MCF 10A (cell line): ENCODE results near the gene PTPDC1. TPM values are rescaled to one million over a fixed set of nuclear protein-coding genes. Genes with fewer than 3 reads are reported as not detected.
"Not testable (repeated sequence)": the region's sequence is repeated elsewhere in the genome, so short reads cannot be mapped to it uniquely, and the experiment has no call there.

Experiments
- BruUV-seq: library from RNA; stranded (reverse); fragments of 400-500 nt; replicated peaks from 2 replicates; lab custom pipeline; 2021; lab: Mats Ljungman, UMichigan
- CTCF ChIA-PET: fragments of 300-600 bp; sonication (Branson Sonifier 250); formaldehyde crosslinking; extraction: SDS; loops from one replicate; lab custom pipeline; 2021; ENCODE audit warnings: antibody characterized with exemption, inconsistent platforms; lab: Yijun Ruan, JAX
- POLR2A ChIA-PET: fragments of 300-600, 350-650 bp; sonication (Branson Sonifier 250); formaldehyde crosslinking; extraction: SDS; loops from one replicate; lab custom pipeline; 2020; ENCODE audit warnings: antibody characterized with exemption, inconsistent platforms; lab: Yijun Ruan, JAX
- DNase-seq: peaks from one replicate; pipeline ENCODE4 v3.0.0-alpha.2; 2018; ENCODE audit not compliant: unreplicated experiment
- H3K27ac Mint-ChIP-seq: one replicate; pipeline ENCODE4 v1.8.0; 2022; ENCODE audit warnings: mild to moderate bottlenecking, low read depth, mixed read lengths; ENCODE audit not compliant: unreplicated experiment
- H3K27me3 Mint-ChIP-seq: one replicate; pipeline ENCODE4 v1.8.0; 2022; ENCODE audit warnings: mixed read lengths; ENCODE audit not compliant: insufficient read depth, unreplicated experiment
- H3K36me3 Mint-ChIP-seq: one replicate; pipeline ENCODE4 v1.8.0; 2022; ENCODE audit warnings: mild to moderate bottlenecking, moderate library complexity, mixed read lengths; ENCODE audit not compliant: insufficient read depth, unreplicated experiment
- H3K4me1 Mint-ChIP-seq: one replicate; pipeline ENCODE4 v1.8.0; 2022; ENCODE audit warnings: mixed read lengths; ENCODE audit not compliant: insufficient read depth, unreplicated experiment
- H3K4me3 Mint-ChIP-seq: one replicate; pipeline ENCODE4 v1.8.0; 2022; ENCODE audit warnings: mild to moderate bottlenecking, moderate library complexity, mixed read lengths; ENCODE audit not compliant: unreplicated experiment
- H3K9me3 Mint-ChIP-seq: one replicate; pipeline ENCODE4 v1.8.0; 2022; ENCODE audit warnings: mixed read lengths; ENCODE audit not compliant: unreplicated experiment
- intact Hi-C: fragments of 100-400 bp; cut with micrococcal nuclease; formaldehyde crosslinking; loops from 2 replicates; pipeline ENCODE4 v1.14.1; 2022
- total RNA-seq: library from RNA; stranded (reverse); gene quantifications from 2 replicates; pipeline ENCODE4 v1.2.3, GENCODE V29; 2022
- TF ChIP-seq, protein P1 (sequence below): fragments of 200-600 bp; IDR thresholded peaks from one replicate; pipeline ENCODE4 v1.8.0; 2022; ENCODE audit warnings: antibody characterized with exemption, mild to moderate bottlenecking; ENCODE audit not compliant: unreplicated experiment

Gene PTPDC1
- total RNA-seq, 1 experiment from 2014 or later = 42.2 TPM

DNA sequence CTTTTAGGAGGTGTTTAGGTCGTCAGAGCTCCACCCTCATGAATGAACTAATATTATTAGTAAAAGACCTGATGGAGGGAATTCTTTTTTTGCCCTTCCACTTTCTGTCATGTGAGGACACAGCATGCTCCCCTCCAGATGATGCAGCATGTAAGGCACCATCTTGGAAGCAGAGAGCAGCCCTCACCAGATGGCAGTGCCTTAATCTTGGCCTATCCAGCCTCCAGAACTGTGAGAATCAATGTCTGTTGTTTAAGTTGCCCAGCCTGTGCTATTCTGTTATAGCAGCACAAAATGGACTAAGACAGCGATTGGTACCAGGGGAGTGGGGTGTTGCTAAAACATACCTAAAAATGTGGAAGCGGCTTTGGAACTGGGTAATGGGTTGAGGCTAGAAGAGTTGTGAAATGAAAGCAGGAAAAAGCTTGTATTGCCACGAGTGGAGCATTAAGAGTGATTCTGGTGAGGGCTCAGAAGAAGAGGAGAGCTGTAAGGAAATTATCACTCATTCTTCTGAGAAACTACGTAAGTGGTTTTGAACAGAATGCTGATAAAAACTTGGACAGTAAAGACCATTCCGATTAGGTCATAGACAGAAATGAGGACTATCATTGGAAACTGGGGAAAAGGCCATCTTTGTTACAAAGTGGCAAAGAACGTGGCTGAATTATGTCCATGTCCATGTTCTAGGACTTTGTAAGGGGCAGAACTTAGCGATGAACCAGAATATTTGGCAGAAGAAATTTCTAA is 28.6 kb downstream of the PTPDC1 start:
- TF ChIP-seq, protein P1, sequence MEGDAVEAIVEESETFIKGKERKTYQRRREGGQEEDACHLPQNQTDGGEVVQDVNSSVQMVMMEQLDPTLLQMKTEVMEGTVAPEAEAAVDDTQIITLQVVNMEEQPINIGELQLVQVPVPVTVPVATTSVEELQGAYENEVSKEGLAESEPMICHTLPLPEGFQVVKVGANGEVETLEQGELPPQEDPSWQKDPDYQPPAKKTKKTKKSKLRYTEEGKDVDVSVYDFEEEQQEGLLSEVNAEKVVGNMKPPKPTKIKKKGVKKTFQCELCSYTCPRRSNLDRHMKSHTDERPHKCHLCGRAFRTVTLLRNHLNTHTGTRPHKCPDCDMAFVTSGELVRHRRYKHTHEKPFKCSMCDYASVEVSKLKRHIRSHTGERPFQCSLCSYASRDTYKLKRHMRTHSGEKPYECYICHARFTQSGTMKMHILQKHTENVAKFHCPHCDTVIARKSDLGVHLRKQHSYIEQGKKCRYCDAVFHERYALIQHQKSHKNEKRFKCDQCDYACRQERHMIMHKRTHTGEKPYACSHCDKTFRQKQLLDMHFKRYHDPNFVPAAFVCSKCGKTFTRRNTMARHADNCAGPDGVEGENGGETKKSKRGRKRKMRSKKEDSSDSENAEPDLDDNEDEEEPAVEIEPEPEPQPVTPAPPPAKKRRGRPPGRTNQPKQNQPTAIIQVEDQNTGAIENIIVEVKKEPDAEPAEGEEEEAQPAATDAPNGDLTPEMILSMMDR = no peak
- no peak overlapping the region for H3K27ac Mint-ChIP-seq
- peaks cover 7% of the 10 kb centered on the region for H3K36me3 Mint-ChIP-seq
- DNase-seq = no peak
- intact Hi-C loops = no loop called here
- no peak overlapping the region for H3K4me3 Mint-ChIP-seq
- BruUV-seq = no TSS peak
- CTCF ChIA-PET = no interaction called here
- POLR2A ChIA-PET = no interaction called here
- H3K4me1 Mint-ChIP-seq = no peaks in the 10 kb centered on the region
- H3K9me3 Mint-ChIP-seq = no peaks in the 10 kb centered on the region
- H3K27me3 Mint-ChIP-seq = no peaks in the 10 kb centered on the region

DNA sequence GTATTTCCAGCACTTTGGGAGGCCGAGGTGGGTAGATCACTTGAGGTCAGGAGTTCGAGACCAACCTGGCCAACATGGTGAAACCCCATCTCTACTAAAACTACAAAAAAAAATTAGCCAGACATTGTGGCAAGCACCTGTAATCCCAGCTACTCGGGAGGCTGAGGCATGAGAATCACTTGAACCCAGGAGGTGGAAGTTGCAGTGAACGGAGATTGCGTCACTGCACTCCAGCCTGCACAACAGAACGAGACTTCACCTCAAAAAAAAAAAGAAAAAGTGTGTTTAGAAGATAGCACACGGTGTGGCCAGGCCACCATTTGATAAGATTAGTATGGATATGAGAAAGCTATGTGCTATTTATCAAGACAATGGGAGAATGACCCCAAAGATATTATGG is 35.8 kb downstream of the PTPDC1 start:
- POLR2A ChIA-PET, H3K27me3 Mint-ChIP-seq, intact Hi-C loops, DNase-seq, BruUV-seq, H3K4me3 Mint-ChIP-seq, H3K4me1 Mint-ChIP-seq, H3K27ac Mint-ChIP-seq: not testable (repeated sequence)
- Mint-ChIP-seq H3K36me3 (peaks cover 21% of the 10 kb centered on the region), H3K9me3 (peaks cover 11% of the 10 kb centered on the region)
- CTCF ChIA-PET = interaction anchor here (0.7 to 0.8 kb wide), 2 partner anchors 53 to 467 kb away, joined by 3 read pairs; no protein-coding TSS in a partner anchor

DNA sequence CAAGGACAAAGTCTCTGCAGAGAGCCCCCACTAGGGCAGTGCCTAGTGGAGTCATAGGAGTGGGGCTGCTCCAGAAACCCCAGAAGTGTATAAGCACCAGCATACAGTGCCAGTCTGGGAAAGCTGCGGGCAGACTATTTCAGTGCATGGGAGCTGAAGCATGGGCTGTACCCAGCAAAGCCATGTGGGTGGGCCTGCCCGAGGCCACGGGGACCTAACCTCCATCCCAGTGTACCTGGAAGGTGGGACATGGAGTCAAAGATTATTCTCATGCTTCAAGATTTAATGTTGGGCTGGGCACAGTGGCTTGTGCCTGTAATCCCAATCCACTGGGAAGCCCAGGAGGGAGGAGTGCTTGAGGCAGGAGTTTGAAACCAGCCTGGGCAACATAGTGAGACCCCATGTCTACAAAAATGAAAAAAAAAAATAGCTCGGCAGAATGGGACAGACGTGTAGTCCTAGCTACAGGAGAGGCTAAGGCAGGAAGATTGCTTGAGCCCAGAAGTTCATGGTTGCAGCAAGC is 36.7 kb downstream of the PTPDC1 start:
- POLR2A ChIA-PET = interaction anchor here (0.7 to 1.1 kb wide), 2 partner anchors 14 to 779 kb away, joined by 3 to 9 read pairs; no protein-coding TSS in a partner anchor
- intact Hi-C loops = no loop called here
- Mint-ChIP-seq H3K36me3 (peaks cover 21% of the 10 kb centered on the region), H3K27me3 (no peaks in the 10 kb centered on the region), H3K4me3 (no peak overlapping the region), H3K27ac (no peak overlapping the region), H3K4me1 (no peaks in the 10 kb centered on the region), H3K9me3 (peaks cover 11% of the 10 kb centered on the region)
- BruUV-seq = no TSS peak
- no peak for DNase-seq
- TF ChIP-seq, protein P1 = no peak
- CTCF ChIA-PET = interaction anchor here (0.7 to 1.0 kb wide), 2 partner anchors 92 to 677 kb away, joined by 3 to 4 read pairs; no protein-coding TSS in a partner anchor

DNA sequence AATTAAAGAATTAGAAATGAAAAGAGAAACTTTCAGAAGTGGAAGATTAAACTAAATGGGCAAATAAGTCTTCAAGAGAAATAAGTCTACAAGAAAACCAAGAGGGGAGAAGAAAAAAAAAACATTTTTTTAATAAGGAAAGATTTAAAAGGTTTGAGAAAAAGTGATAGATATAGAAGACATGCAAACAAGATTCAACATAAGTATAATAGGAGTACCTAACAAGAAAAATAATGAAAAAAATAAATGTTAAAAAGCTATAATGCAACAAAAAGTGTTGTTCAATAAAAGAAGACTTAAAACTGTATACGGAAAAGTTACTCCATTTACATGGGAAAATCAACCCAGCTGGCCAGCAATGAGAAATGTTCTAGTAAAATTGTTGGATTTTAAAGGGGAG is 42.6 kb downstream of the PTPDC1 start:
- no TSS peak for BruUV-seq
- intact Hi-C loops = no loop called here
- Mint-ChIP-seq H3K4me3 (no peak overlapping the region), H3K27me3 (no peaks in the 10 kb centered on the region), H3K4me1 (no peaks in the 10 kb centered on the region), H3K9me3 (peaks cover 30% of the 10 kb centered on the region), H3K36me3 (peaks cover 27% of the 10 kb centered on the region), H3K27ac (no peak overlapping the region)
- ChIA-PET CTCF (no interaction called here), POLR2A (interaction anchor here (0.7 to 2.7 kb wide), 4 partner anchors 8 to 97 kb away, joined by 4 to 18 read pairs (median 5); no protein-coding TSS in a partner anchor)
- DNase-seq = no peak
- TF ChIP-seq, protein P1 = no peak
